ENCODE results near the gene FAM110D. TPM values are rescaled to one million over a fixed set of nuclear protein-coding genes. Genes with fewer than 3 reads are reported as not detected.

Gene FAM110D
- total RNA-seq (4.4 and 5.1 TPM in 2 replicates), polyA plus RNA-seq (2.6 and 3.8 TPM in 2 replicates), polyA minus RNA-seq (2.1 and 2.5 TPM in 2 replicates), Bru-seq, nascent RNA (percentile 39 among the genes with signal in this experiment), BruChase-seq, experiment 1, labeled RNA remaining after a 6-hour chase (percentile 27 among the genes with signal in this experiment), BruChase-seq, experiment 2, labeled RNA remaining after a 2-hour chase (percentile 39 among the genes with signal in this experiment)
- polyA plus RNA-seq (2011; cell fraction: cytosol; rRNA removed): 1.6 and 2.2 TPM in 2 replicates
- 0.95 and 0.97 TPM in 2 replicates for polyA plus RNA-seq (2011; cell fraction: nucleus; rRNA removed)
- polyA plus RNA-seq (2012): 2.8 and 4.1 TPM in 2 replicates
- polyA minus RNA-seq (2011; cell fraction: cytosol; rRNA and poly(A)+ RNA removed): not detected
- 0.96 and 1.2 TPM in 2 replicates for polyA minus RNA-seq (2011; cell fraction: nucleus; rRNA and poly(A)+ RNA removed)
- long read RNA-seq, transcript FAM110D-201 (2 exons, 2,858 nt): major isoform, 41 of 52 reads
- long read RNA-seq, partial matches to known transcripts: 9 of 52 reads
- long read RNA-seq, other reads (novel, unspliced or antisense): 2 of 52 reads

DNA sequence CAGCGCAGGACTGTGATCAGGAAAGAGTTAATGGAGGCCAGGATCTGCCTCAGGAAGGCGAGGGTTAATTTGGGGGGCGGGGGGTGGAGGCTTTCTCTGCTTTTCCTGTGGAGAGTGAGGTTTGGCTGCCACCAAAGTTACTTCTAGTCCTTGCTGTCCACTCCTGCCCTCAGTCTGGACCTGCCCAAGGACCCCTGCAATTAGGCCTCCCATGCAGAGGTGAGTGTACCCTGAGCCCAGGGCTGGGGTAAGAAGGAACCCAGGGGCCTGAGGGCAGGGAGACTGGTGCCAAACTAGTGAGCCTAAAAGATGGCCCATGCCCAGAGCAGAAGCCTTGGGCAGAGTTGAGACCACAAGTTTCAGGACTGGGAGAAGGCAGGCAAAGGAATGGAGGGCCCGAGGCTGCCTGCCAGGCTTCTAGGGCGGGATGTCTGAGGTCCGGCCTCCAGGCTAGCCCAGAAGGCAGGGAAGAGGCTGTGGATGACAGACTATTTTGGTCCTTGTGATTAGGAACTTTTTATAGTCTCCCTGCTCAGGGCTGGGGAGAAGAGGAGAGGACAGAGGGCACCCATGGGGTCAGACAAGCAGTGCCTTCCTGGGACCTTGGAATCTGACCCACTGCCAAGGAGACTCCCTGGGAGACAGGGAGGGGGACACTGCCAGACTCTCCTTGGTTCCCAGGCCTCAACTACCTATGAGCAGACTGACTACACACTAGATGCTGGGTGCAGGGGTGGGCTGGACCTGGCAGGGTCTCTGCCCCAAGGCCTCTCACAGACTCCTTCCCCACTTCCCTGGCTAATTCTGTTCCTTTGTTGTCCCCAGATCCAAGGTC, at the start of gene FAM110D:
Gene FAM110D (plus strand): TSS at position 172 of the 835 bp plus-strand sequence. CDS start 2,213 bp downstream, outside the sequence.
- Histone ChIP-seq H3K36me3 (ENCODE audit: control insufficient read depth in 2 of 2, extremely low read depth in 1 of 2, insufficient read depth in 2 of 2, low read length in 2 of 2) (peaks cover 0 to 4% of the 10 kb centered on the region in 2 experiments), H3K27ac (ENCODE audit: insufficient read depth, low read depth, low read length) (no peak within 1 kb of the TSS), H3K4me2 (ENCODE audit: insufficient read depth, low read length) (peak within 1 kb of the TSS; percentile 16), H3K9ac (replicated peaks; ENCODE audit: extremely low read depth, insufficient read depth, low read length) (peak within 1 kb of the TSS; percentile 33), H3K9me3 (replicated peaks; ENCODE audit: control insufficient read depth, insufficient read depth, low read length) (no peaks in the 10 kb centered on the region), H2AFZ (ENCODE audit: low read depth, low read length) (peak within 1 kb of the TSS; percentile 26), H3K79me2 (ENCODE audit: control insufficient read depth, insufficient read depth, low read length) (no peaks in the 10 kb centered on the region), H3K4me3 (replicated peaks in 1 of 3; ENCODE audit: insufficient read depth in 1 of 3, low read depth in 1 of 3, low read length in 3 of 3) (peak within 1 kb of the TSS in 2 of 3 experiments; percentile 31 to 45), H3K27me3 (ENCODE audit: control insufficient read depth in 2 of 2, insufficient read depth in 2 of 2, low read length in 2 of 2) (no peaks in the 10 kb centered on the region), H3K4me1 (ENCODE audit: control insufficient read depth, extremely low read depth, insufficient read depth, low read length) (peaks cover 54% of the 10 kb centered on the region), H3K9me1 (replicated peaks; ENCODE audit: control insufficient read depth, extremely low read depth, insufficient read depth, low read length) (no peaks in the 10 kb centered on the region), H4K20me1 (replicated peaks; ENCODE audit: control insufficient read depth, extremely low read depth, insufficient read depth, low read length) (no peaks in the 10 kb centered on the region)
- intact Hi-C loops (cut with micrococcal nuclease) (loop anchor here (10.0 kb wide), 1 partner anchor 254 kb away; the partner anchor contains the start of gene STMN1), dilution Hi-C loops (cut with MboI; ENCODE audit: extremely low pct_ligation_motif_present, low sequenced_read_pairs) (no loop called here)
- peak; percentile 82 for FAIRE-seq
- ChIA-PET CTCF (interaction anchor here (0.7 to 5.6 kb wide), 6 partner anchors 8 to 327 kb away, joined by 3 to 36 read pairs (median 4); partner anchors contain the start of genes C1orf232 and ZNF593), POLR2A (no interaction called here)
- TSS peak; percentile 21 for BruUV-seq (replicated peaks)
- TF ChIP-seq CTCF (IDR thresholded peaks at IDR 0.05; ENCODE audit: extremely low read depth in 1 of 2, insufficient read depth in 1 of 2, low read depth in 1 of 2, low read length in 2 of 2) (no peak), MAX (IDR thresholded peaks at IDR 0.05; ENCODE audit: insufficient read depth, insufficient read length) (no peak), POLR2AphosphoS5 (IDR thresholded peaks at IDR 0.05; ENCODE audit: insufficient read depth, low read depth, low read length) (no peak), FOS (IDR thresholded peaks at IDR 0.05; ENCODE audit: borderline replicate concordance, insufficient read depth, low read length) (no peak), JUN (IDR thresholded peaks at IDR 0.05; ENCODE audit: borderline replicate concordance, insufficient read depth, insufficient read length, low read depth) (no peak), EZH2 (IDR thresholded peaks at IDR 0.05; ENCODE audit: borderline replicate concordance, low read depth, low read length, severe bottlenecking) (no peak), POLR2A (IDR thresholded peaks at IDR 0.05; ENCODE audit: low read depth, low read length) (peak; percentile 54), MYC (IDR thresholded peaks at IDR 0.05; ENCODE audit: low read depth, low read length) (no peak)
- peak; percentile 49 for DNase-seq (ENCODE audit: low read depth, low spot score)

All from endothelial cell of umbilical vein (primary cell).